Sciatic nerve (tissue), 2 donors: ENCODE data around the gene PCSK6. TPM values are rescaled to one million over a fixed set of nuclear protein-coding genes. Genes with fewer than 3 reads are reported as not detected.
"Not testable (repeated sequence)": the region's sequence is repeated elsewhere in the genome, so short reads cannot be mapped to it uniquely, and the experiment has no call there.

Experiments used
- ATAC-seq: fragments of 200-7000 bp; cut with Tn5 transposase; one replicate; pipeline ENCODE4 v1.9.1; 2020; ENCODE audit warnings: mild to moderate bottlenecking, moderate library complexity
- DNase-seq: peaks from one replicate; pipeline ENCODE4 v3.0.0-alpha.2; 2020; ENCODE audit warnings: low spot score
- intact Hi-C: fragments of 100-400 bp; cut with DNase I; formaldehyde crosslinking; loops from one replicate; pipeline ENCODE4 v1.14.2; 2022
- total RNA-seq: library from RNA; stranded (reverse); fragmentation: NEBNext Ultra II Directional; extraction: Animal tissue kit (Norgen Biotek cat#: 25700); gene quantifications from one replicate; pipeline ENCODE4 v1.2.1, GENCODE V29; 2021
- donor health status: DM: no; HTN: no; CAD: no.
- donor health status: DM: no; HTN: no; CAD: no.

Gene PCSK6
- total RNA-seq, 1 donor from 2014 or later: 13.9 TPM

- ATAC-seq (no peak), DNase-seq (no peak)
- intact Hi-C loops: no loop called here
These were observed 128.1 kb downstream of the PCSK6 start for GRCh38 chr15:101361418-101361817.

GRCh38 chr15:101359365-101359947 is 130.1 kb downstream of the PCSK6 start:
- intact Hi-C loops: loop anchor here (1.0 kb wide), 1 partner anchor 203 kb away; no protein-coding TSS in a partner anchor
- ATAC-seq: peak; percentile 17
- no peak for DNase-seq

- ATAC-seq (peak; percentile 29), DNase-seq (no peak)
- intact Hi-C loops: loop anchor here (1.0 kb wide), 1 partner anchor 203 kb away; no protein-coding TSS in a partner anchor
These were observed 130.6 kb downstream of the PCSK6 start for GRCh38 chr15:101358895-101359294.

- intact Hi-C loops: no loop called here
- DNase-seq (no peak), ATAC-seq (no peak)
These were observed 131.6 kb downstream of the PCSK6 start for GRCh38 chr15:101357885-101358284.

GRCh38 chr15:101357333-101357732 is 132.2 kb downstream of the PCSK6 start:
- intact Hi-C loops: no loop called here
- DNase-seq (no peak), ATAC-seq (peak; percentile 43)

- intact Hi-C loops, DNase-seq, ATAC-seq: not testable (repeated sequence)
These were observed 132.9 kb downstream of the PCSK6 start for GRCh38 chr15:101356512-101357172.

GRCh38 chr15:101355678-101356464 is 133.6 kb downstream of the PCSK6 start:
- DNase-seq: no peak
- no peak for ATAC-seq
- intact Hi-C loops: no loop called here

- intact Hi-C loops: no loop called here
- ATAC-seq: no peak
- DNase-seq: no peak
These were observed 134.4 kb downstream of the PCSK6 start for GRCh38 chr15:101354891-101355623.

- ATAC-seq (no peak), DNase-seq (no peak)
- intact Hi-C loops: no loop called here
These were observed 136.3 kb downstream of the PCSK6 start for GRCh38 chr15:101353240-101353639.

- no peak for ATAC-seq
- no peak for DNase-seq
- intact Hi-C loops: no loop called here
These were observed 137.8 kb downstream of the PCSK6 start for GRCh38 chr15:101351736-101352135.

- intact Hi-C loops: no loop called here
- peak; percentile 77 for ATAC-seq
- DNase-seq: no peak
These were observed 140.2 kb downstream of the PCSK6 start for GRCh38 chr15:101349047-101349951.

- DNase-seq (no peak), ATAC-seq (peak; percentile 82)
- intact Hi-C loops: no loop called here
These were observed 140.9 kb downstream of the PCSK6 start for GRCh38 chr15:101348643-101349042.

- intact Hi-C loops: no loop called here
- ATAC-seq (no peak), DNase-seq (no peak)
These were observed 141.5 kb downstream of the PCSK6 start for GRCh38 chr15:101348015-101348414.

GRCh38 chr15:101347454-101347853 is 142.1 kb downstream of the PCSK6 start:
- intact Hi-C loops: no loop called here
- DNase-seq (no peak), ATAC-seq (no peak)

- ATAC-seq: no peak
- DNase-seq: no peak
- intact Hi-C loops: no loop called here
These were observed 142.6 kb downstream of the PCSK6 start for GRCh38 chr15:101346928-101347327.

GRCh38 chr15:101342056-101342455 is 147.5 kb downstream of the PCSK6 start:
- ATAC-seq: no peak
- no peak for DNase-seq
- intact Hi-C loops: no loop called here

GRCh38 chr15:101338502-101339057 is 150.9 kb downstream of the PCSK6 start:
- intact Hi-C loops: no loop called here
- no peak for DNase-seq
- ATAC-seq: no peak

- no peak for DNase-seq
- intact Hi-C loops: no loop called here
- no peak for ATAC-seq
These were observed 151.5 kb downstream of the PCSK6 start for GRCh38 chr15:101337976-101338375.
